Activated CD4-positive, alpha-beta T cell treated with anti-CD3 and anti-CD28 coated beads, Interleukin-2, amount 50 U/mL, for 24 hours (primary cell): ENCODE data around the gene EVC.
"Not testable (repeated sequence)": the region's sequence is repeated elsewhere in the genome, so short reads cannot be mapped to it uniquely, and the experiment has no call there.

Source experiments
- DNase-seq, 2 donors: peaks; one replicate each; pipeline ENCODE4 v3.0.0-alpha.2; 2020; ENCODE audit warnings: low read depth in 1 of 2, low spot score in 1 of 2

The EVC gene

GRCh38 chr4:5836943-5837342 lies 125.9 kb downstream of the EVC start:
- DNase-seq = no peak

- not testable (repeated sequence) for DNase-seq
Observed at GRCh38 chr4:5837483-5837882, 126.5 kb downstream of the EVC start.

DNA sequence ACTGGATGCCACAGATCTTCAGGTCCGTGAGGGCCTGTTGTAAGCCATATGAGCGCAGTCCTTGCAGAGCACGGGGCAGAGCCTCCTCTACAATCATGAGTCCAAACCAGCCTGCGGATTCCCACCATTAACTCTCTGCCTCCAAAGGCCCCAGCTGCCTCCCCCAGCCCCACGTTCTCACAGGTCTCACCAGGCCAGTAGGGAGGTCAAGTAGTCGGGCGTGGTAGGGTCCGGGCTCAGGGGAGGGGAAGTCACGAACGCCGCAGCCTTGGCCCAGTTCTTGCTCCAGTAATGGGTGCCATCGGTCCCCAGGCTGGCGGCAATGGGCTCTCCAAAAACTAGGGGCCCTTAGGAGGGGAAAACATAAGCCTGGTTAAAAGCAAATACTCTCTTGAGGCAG lies 128.3 kb downstream of the EVC start:
- no peak for DNase-seq

GRCh38 chr4:5839751-5840674 lies 129.0 kb downstream of the EVC start:
- no peak for DNase-seq

GRCh38 chr4:5842456-5842855 lies 131.5 kb downstream of the EVC start:
- no peak for DNase-seq

- DNase-seq = no peak
Observed at GRCh38 chr4:5843573-5844530, 132.9 kb downstream of the EVC start.

DNA sequence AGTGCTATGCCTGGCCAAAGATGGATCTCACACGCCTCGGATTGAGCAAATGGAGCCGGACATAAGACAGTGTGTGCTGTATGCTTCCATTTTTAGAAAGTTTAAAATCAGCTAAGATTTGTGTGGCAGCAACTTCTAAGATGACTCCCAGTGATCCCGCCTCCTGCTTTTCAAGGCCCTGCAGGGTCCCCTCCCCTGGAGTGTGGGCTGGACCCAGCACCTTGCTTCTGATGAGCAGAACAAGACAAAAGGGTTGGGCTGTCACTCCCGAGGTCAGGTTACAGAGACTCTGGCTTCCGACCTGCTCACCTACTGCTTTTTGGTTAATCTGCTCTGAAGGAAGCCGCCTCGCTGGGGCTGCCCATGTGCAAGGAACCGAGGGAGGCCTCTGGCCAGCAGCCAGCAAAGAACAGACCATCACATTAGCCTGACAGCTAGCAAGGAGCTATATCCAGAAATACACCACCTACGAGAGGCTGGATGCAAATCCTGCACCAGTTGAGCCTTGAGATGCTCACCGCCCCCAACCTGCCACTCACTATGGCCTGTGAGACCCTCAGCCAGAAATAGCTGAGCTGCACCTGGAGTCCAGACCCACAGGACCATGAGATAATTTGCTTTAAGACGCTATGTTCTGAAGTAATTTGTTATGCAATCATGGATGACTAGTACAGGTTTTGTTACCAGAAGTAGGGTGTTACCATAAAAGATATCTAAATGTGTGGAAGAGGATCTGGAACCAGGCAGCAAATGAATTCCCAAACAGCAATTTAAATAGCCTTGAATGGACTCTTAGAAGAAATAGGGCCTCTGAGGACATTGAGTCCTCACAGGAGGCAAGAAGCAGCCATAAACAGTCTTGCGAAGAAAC lies 134.3 kb downstream of the EVC start:
- no peak for DNase-seq

GRCh38 chr4:5851637-5852301 lies 140.8 kb downstream of the EVC start:
- DNase-seq = no peak

- no peak for DNase-seq
Observed at GRCh38 chr4:5852523-5853202, 141.7 kb downstream of the EVC start.

DNA sequence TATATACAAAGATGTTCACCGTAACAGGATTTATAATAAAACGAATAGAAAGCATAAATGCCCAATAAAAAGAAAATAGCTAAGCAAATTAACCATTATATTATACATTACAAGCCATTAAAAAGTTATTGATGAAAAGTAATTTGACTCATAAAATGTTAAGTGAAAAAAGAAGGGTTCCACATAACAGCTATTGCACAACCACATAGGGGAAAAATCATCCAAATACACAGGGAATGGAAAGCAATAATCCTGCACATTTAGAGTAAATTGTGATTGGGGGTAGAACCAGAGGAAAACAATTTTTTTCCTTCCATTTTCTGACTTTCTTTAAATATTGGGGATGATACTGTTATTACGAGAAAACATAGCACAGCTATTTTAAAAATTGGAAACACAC lies 143.9 kb downstream of the EVC start:
- no peak for DNase-seq

DNA sequence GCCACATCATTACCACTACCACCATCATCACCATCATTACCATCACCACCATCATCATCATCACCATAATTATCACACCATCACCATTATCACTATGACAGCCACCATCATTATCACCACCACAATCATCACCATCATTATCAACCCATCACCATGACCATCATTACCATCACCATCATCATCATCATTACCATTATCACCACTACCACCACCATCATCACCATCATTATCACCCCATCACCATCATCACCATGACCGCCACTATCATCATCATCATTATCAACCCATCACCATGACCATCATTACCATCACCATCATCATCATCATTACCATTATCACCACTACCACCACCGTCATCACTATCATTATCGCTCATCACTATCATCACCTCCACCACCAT lies 145.4 kb downstream of the EVC start:
- DNase-seq = not testable (repeated sequence)

DNA sequence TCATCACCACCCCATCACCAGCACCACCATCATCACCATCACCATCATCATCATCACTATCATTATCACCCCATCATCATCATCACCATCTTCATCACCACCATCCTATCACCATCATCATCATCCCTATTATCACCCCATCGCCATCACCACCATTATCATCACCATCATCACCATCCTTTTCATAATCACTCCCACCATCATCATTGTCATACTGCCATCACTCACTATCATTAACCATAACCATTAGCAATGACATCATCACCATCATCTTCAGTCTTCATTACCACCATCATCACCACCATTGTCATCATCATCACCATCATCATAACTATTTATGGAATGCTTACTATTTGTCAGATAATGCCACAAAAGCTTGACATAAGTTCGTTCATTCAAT lies 146.2 kb downstream of the EVC start:
- DNase-seq = no peak

DNA sequence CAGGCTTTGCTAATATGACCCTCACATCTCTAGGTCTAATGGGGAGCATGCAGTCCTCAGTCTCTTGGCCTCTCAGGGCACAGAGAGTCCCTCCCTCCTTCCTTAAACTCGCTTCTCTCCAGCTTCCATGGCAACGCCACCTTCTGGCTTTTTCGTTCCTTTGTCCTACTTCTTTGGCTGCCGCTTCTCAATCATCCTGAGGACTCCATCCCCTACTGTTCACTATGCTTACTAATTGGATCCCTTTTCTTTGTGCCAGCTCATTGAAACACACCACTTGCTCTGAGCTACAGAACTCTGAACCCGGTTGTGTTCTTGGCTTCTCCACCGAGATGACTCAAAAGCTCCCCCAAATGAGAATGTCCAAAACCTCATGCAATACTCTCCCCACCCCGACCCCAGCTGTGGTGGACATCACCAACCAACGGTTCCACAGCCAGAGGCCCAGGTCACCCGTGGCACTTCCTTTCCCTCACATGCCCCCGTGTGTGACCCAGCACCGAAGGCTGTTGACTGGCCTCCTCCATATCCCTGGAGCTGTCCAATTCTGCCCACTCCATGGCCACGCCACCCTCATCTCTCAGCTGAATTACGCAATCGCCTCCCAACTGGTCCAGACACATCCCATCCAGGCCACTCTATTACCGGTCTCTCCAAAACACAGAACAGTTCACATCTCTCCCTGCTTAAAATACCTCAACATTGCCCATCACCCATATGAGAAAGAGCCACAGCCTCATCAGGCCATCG lies 147.2 kb downstream of the EVC start:
- no peak for DNase-seq

DNA sequence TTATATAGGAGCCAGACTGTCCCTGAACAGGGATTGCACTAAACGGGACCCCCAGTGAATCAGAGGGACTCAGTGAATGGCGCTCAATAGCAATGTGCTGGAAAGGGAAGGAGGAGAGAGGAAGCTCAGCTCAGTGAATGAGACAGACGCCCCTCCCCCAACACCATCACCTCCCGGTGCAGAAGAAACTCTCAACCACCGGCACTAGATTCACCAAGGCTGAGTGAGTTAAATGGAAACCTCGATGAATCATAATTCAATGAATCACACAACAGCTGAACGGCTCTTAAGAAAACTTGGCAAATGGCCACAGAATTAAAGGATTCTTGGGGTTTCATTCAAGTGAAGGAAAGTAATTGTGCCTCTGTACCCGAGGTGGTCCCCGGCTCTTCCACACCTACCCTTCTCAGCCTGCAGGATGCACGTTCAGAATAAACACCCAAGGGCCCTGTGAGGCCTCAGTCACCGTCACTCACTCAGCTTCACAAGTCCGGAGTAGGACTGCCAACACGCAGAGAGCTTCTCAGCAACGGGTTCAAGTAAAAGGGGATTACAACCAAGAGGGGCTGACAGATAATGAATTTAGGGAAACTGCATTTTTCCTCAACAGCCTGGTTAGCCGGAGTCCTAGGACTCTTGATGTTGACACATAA lies 152.6 kb downstream of the EVC start:
- DNase-seq = peak in 1 of 2 donors; percentile 45
